ENCODE results near the gene CANT1. TPM values are rescaled to one million over a fixed set of nuclear protein-coding genes. Genes with fewer than 3 reads are reported as not detected.

Gene CANT1
- total RNA-seq, 2 experiments from 2014 or later = 63.3 to 65.4 TPM

GRCh38 chr17:78993981-78994671 is 15.4 kb downstream of the CANT1 start:
- Mint-ChIP-seq H3K27me3 (no peaks in the 10 kb centered on the region), H3K27ac (no peak overlapping the region), H3K9me3 (no peaks in the 10 kb centered on the region), H3K36me3 (peaks cover 35% of the 10 kb centered on the region), H3K4me3 (no peak overlapping the region), H3K4me1 (ENCODE audit: low read depth) (peaks cover 6% of the 10 kb centered on the region)
- no peak for DNase-seq
- intact Hi-C loops (cut with micrococcal nuclease) = no loop called here
- ChIA-PET POLR2A (no interaction called here), CTCF (interaction anchor here (1.5 kb wide), 1 partner anchor 14 kb away, joined by 4 read pairs; no protein-coding TSS in a partner anchor)

- Mint-ChIP-seq H3K27me3 (no peaks in the 10 kb centered on the region), H3K36me3 (peaks cover 35% of the 10 kb centered on the region), H3K4me1 (ENCODE audit: low read depth) (peaks cover 6% of the 10 kb centered on the region), H3K4me3 (no peak overlapping the region), H3K9me3 (no peaks in the 10 kb centered on the region), H3K27ac (no peak overlapping the region)
- intact Hi-C loops (cut with micrococcal nuclease) = no loop called here
- CTCF ChIA-PET = interaction anchor here (0.8 to 1.5 kb wide), 3 partner anchors 10 to 22 kb away, joined by 3 to 4 read pairs (median 3); no protein-coding TSS in a partner anchor
- POLR2A ChIA-PET = no interaction called here
- DNase-seq = peak; percentile 68
Measured at GRCh38 chr17:78993241-78993956, 16.2 kb downstream of the CANT1 start.

- H3K27ac Mint-ChIP-seq = no peak overlapping the region
- no peak overlapping the region for H3K4me3 Mint-ChIP-seq
- no peak for DNase-seq
- no peaks in the 10 kb centered on the region for H3K9me3 Mint-ChIP-seq
- peaks cover 6% of the 10 kb centered on the region for H3K4me1 Mint-ChIP-seq (ENCODE audit: low read depth)
- peaks cover 34% of the 10 kb centered on the region for H3K36me3 Mint-ChIP-seq
- ChIA-PET POLR2A (interaction anchor here (0.7 kb wide), 1 partner anchor 472 kb away, joined by 3 read pairs; no protein-coding TSS in a partner anchor), CTCF (interaction anchor here (0.8 to 1.5 kb wide), 3 partner anchors 11 to 23 kb away, joined by 3 to 4 read pairs (median 3); no protein-coding TSS in a partner anchor)
- intact Hi-C loops (cut with micrococcal nuclease) = no loop called here
- H3K27me3 Mint-ChIP-seq = no peaks in the 10 kb centered on the region
Measured at GRCh38 chr17:78992542-78993212, 16.9 kb downstream of the CANT1 start.

GRCh38 chr17:78991906-78992532 is 17.5 kb downstream of the CANT1 start:
- peaks cover 7% of the 10 kb centered on the region for H3K4me1 Mint-ChIP-seq (ENCODE audit: low read depth)
- H3K9me3 Mint-ChIP-seq = no peaks in the 10 kb centered on the region
- DNase-seq = no peak
- peaks cover 32% of the 10 kb centered on the region for H3K36me3 Mint-ChIP-seq
- ChIA-PET POLR2A (no interaction called here), CTCF (interaction anchor here (0.8 to 1.5 kb wide), 2 partner anchors 12 to 23 kb away, joined by 3 to 4 read pairs; no protein-coding TSS in a partner anchor)
- H3K27ac Mint-ChIP-seq = no peak overlapping the region
- H3K4me3 Mint-ChIP-seq = no peak overlapping the region
- H3K27me3 Mint-ChIP-seq = no peaks in the 10 kb centered on the region
- intact Hi-C loops (cut with micrococcal nuclease) = no loop called here

GRCh38 chr17:78991017-78991738 is 18.4 kb downstream of the CANT1 start:
- no peaks in the 10 kb centered on the region for H3K9me3 Mint-ChIP-seq
- DNase-seq = no peak
- ChIA-PET POLR2A (no interaction called here), CTCF (interaction anchor here (1.0 kb wide), 1 partner anchor 125 kb away, joined by 4 read pairs; no protein-coding TSS in a partner anchor)
- H3K4me3 Mint-ChIP-seq = no peak overlapping the region
- peaks cover 27% of the 10 kb centered on the region for H3K36me3 Mint-ChIP-seq
- intact Hi-C loops (cut with micrococcal nuclease) = no loop called here
- H3K27ac Mint-ChIP-seq = no peak overlapping the region
- H3K27me3 Mint-ChIP-seq = no peaks in the 10 kb centered on the region
- H3K4me1 Mint-ChIP-seq (ENCODE audit: low read depth) = peaks cover 16% of the 10 kb centered on the region

GRCh38 chr17:78990349-78991016 is 19.1 kb downstream of the CANT1 start:
- Mint-ChIP-seq H3K36me3 (peaks cover 27% of the 10 kb centered on the region), H3K9me3 (no peaks in the 10 kb centered on the region), H3K4me3 (no peak overlapping the region), H3K27me3 (no peaks in the 10 kb centered on the region), H3K4me1 (ENCODE audit: low read depth) (peaks cover 21% of the 10 kb centered on the region), H3K27ac (no peak overlapping the region)
- intact Hi-C loops (cut with micrococcal nuclease) = no loop called here
- ChIA-PET CTCF (interaction anchor here (1.0 kb wide), 1 partner anchor 124 kb away, joined by 4 read pairs; no protein-coding TSS in a partner anchor), POLR2A (no interaction called here)
- DNase-seq = no peak

GRCh38 chr17:78988152-78988551 is 21.4 kb downstream of the CANT1 start:
- POLR2A ChIA-PET = interaction anchor here (0.6 kb wide), 1 partner anchor 9 kb away, joined by 3 read pairs; no protein-coding TSS in a partner anchor
- H3K36me3 Mint-ChIP-seq = peaks cover 18% of the 10 kb centered on the region
- H3K27ac Mint-ChIP-seq = no peak overlapping the region
- DNase-seq = no peak
- no peaks in the 10 kb centered on the region for H3K27me3 Mint-ChIP-seq
- no peaks in the 10 kb centered on the region for H3K9me3 Mint-ChIP-seq
- H3K4me3 Mint-ChIP-seq = no peak overlapping the region
- CTCF ChIA-PET = interaction anchor here (2.5 kb wide), 1 partner anchor 122 kb away, joined by 5 read pairs; no protein-coding TSS in a partner anchor
- H3K4me1 Mint-ChIP-seq (ENCODE audit: low read depth) = peaks cover 16% of the 10 kb centered on the region
- intact Hi-C loops (cut with micrococcal nuclease) = loop anchor here (10.0 kb wide), 1 partner anchor 273 kb away; no protein-coding TSS in a partner anchor

- DNase-seq = no peak
- Mint-ChIP-seq H3K27me3 (no peaks in the 10 kb centered on the region), H3K4me3 (no peak overlapping the region), H3K36me3 (peaks cover 16% of the 10 kb centered on the region), H3K27ac (no peak overlapping the region), H3K4me1 (ENCODE audit: low read depth) (peaks cover 15% of the 10 kb centered on the region), H3K9me3 (no peaks in the 10 kb centered on the region)
- POLR2A ChIA-PET = no interaction called here
- intact Hi-C loops (cut with micrococcal nuclease) = loop anchor here (10.0 kb wide), 1 partner anchor 272 kb away; no protein-coding TSS in a partner anchor
- CTCF ChIA-PET = interaction anchor here (0.7 to 2.5 kb wide), 5 partner anchors 15 to 121 kb away, joined by 3 to 10 read pairs (median 5); no protein-coding TSS in a partner anchor
Measured at GRCh38 chr17:78986649-78987328, 22.8 kb downstream of the CANT1 start.

GRCh38 chr17:78986048-78986648 is 23.4 kb downstream of the CANT1 start:
- Mint-ChIP-seq H3K4me1 (ENCODE audit: low read depth) (peaks cover 15% of the 10 kb centered on the region), H3K4me3 (no peak overlapping the region), H3K27ac (no peak overlapping the region), H3K27me3 (no peaks in the 10 kb centered on the region), H3K9me3 (no peaks in the 10 kb centered on the region), H3K36me3 (peaks cover 12% of the 10 kb centered on the region)
- no peak for DNase-seq
- intact Hi-C loops (cut with micrococcal nuclease) = loop anchor here (10.0 kb wide), 1 partner anchor 271 kb away; no protein-coding TSS in a partner anchor
- CTCF ChIA-PET = interaction anchor here (0.6 to 2.4 kb wide), 5 partner anchors 15 to 1033 kb away, joined by 3 to 10 read pairs (median 4); no protein-coding TSS in a partner anchor
- POLR2A ChIA-PET = no interaction called here

- POLR2A ChIA-PET = no interaction called here
- CTCF ChIA-PET = interaction anchor here (0.7 to 2.4 kb wide), 4 partner anchors 14 to 57 kb away, joined by 3 to 10 read pairs (median 5); no protein-coding TSS in a partner anchor
- Mint-ChIP-seq H3K27me3 (no peaks in the 10 kb centered on the region), H3K27ac (no peak overlapping the region), H3K4me3 (no peak overlapping the region), H3K9me3 (no peaks in the 10 kb centered on the region), H3K4me1 (ENCODE audit: low read depth) (peaks cover 16% of the 10 kb centered on the region), H3K36me3 (peaks cover 5% of the 10 kb centered on the region)
- intact Hi-C loops (cut with micrococcal nuclease) = loop anchor here (10.0 kb wide), 1 partner anchor 271 kb away; no protein-coding TSS in a partner anchor
- DNase-seq = no peak
Measured at GRCh38 chr17:78985395-78985794, 24.2 kb downstream of the CANT1 start.
